Renal pelvis (tissue), 12 donors: Measurements from ENCODE around the gene SLC44A5. TPM values are rescaled to one million over a fixed set of nuclear protein-coding genes. Genes with fewer than 3 reads are reported as not detected.
"Not testable (repeated sequence)": the region's sequence is repeated elsewhere in the genome, so short reads cannot be mapped to it uniquely, and the experiment has no call there.

Experiments
- DNase-seq: peaks from one replicate; pipeline ENCODE4 v3.0.0-alpha.2; 2013
- long read RNA-seq, 16 experiments: transcript quantifications; one replicate each; lab custom pipeline, GENCODE V29; 2026
- polyA plus RNA-seq, 3 donors: library from polyadenylated mRNA; unstranded; fragments of 120-200 nt; gene quantifications; one replicate each; pipeline ENCODE4 v1.2.1, GENCODE V29; 2013; ENCODE audit not compliant: insufficient read length in 3 of 3

The SLC44A5 gene
- 10 to 100 TPM in 2 of 3 donors, 1 to 10 TPM in 1; 9.6 to 19.9 (median 14.2) TPM for polyA plus RNA-seq
- long read RNA-seq, donor 1: 0 reads
- long read RNA-seq, donor 2: 0 reads
- long read RNA-seq, donor 3: 0 reads
- long read RNA-seq, donor 4: 0 reads
- long read RNA-seq, donor 5: 0 reads
- long read RNA-seq, donor 6: 0 reads
- long read RNA-seq, donor 7: 0 reads
- long read RNA-seq, donor 8: 0 reads
- long read RNA-seq, donor 9: 0 reads
- long read RNA-seq, donor 10: 0 reads
- long read RNA-seq, donor 11: 0 reads
- long read RNA-seq, donor 12: 0 reads
- long read RNA-seq, donor 13: 0 reads
- long read RNA-seq, donor 14: 0 reads
- long read RNA-seq, donor 15: 0 reads
- long read RNA-seq, donor 16: 0 reads

GRCh38 chr1:75611014-75611413 is at the start of gene SLC44A5:
Gene SLC44A5, minus strand, starts transcription at chr1:75611114. Its CDS starts 69,667 bp downstream, at chr1:75541447.
- DNase-seq: no peak

DNA sequence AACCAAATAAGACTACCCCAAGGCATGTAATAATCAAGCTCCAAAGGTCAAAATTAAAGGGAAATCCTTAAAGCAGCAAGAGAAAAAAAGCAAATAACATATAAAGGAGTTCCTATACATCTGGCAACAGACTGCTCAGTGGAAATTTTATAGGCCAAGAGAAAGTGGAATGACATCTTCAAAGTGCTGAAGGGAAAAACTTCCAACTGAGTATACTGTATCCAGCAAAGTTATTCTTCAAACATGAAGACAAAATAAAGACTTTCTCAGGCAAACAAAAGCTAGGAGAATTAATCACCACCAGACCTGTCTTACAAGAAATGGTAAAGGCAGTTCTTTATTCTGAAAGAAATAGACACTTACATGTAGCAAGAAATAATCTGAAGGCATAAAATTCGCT is 45.0 kb upstream of the SLC44A5 start:
- no peak for DNase-seq

DNA sequence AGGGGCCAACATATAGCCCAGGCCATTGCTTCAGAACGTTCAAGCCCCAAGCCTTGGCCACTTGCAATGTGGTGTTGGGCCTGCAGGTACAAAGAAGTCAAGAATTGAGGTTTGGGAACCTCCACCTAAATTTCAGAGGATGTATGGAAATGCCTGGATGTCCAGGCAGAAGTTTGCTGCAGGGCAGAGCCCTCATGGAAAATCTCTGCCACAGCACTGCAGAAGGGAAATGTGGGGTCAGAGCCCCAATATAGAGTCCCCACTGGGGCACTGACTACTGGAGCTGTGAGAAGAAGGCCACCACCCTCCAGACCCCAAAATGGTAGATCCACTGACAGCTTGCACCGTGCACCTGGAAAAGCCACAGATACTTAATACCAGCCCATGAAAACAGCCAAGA is 36.3 kb upstream of the SLC44A5 start:
- DNase-seq: not testable (repeated sequence)

- DNase-seq: not testable (repeated sequence)
These were observed 34.2 kb upstream of the SLC44A5 start for GRCh38 chr1:75645153-75645552.

- peak; percentile 17 for DNase-seq
These were observed 32.5 kb upstream of the SLC44A5 start for GRCh38 chr1:75643460-75643859.

DNA sequence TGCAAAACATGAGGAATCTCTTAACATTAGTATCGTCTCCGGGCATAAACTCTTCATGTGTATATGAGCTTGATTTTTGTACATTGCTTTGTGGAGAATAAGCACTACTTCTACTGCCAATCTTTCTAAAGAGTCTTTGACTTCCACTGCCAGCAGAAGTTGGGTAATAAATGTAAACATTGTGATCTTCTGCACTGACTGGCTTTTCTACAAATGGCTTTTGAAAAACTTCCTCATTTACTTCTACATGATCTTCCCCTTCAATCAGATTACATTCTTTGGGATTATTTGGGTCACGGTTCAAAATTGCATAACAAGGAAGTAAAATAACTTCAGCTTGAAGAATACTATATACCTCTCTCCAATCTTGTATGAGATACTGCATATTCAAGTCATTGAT is 30.4 kb upstream of the SLC44A5 start:
- DNase-seq: no peak

DNA sequence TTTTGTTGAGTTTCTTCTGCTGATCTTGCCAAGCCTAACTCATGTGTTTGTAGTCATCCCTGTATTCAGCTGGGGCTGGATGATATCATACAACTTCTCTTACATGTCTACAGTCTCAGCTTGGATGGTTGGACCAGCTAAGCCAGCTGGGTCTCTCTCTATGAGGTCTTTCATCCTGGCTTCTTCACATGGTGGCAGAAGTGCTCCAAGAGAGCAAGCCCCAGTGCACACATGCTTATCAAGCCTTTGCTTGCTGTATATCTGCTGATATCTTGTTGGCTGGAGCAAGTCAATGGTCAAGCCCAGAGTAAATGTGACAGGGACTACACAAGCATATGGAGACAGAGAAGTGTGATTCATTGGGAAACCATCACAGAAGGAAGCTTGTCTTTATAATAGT is 29.2 kb upstream of the SLC44A5 start:
- no peak for DNase-seq

DNA sequence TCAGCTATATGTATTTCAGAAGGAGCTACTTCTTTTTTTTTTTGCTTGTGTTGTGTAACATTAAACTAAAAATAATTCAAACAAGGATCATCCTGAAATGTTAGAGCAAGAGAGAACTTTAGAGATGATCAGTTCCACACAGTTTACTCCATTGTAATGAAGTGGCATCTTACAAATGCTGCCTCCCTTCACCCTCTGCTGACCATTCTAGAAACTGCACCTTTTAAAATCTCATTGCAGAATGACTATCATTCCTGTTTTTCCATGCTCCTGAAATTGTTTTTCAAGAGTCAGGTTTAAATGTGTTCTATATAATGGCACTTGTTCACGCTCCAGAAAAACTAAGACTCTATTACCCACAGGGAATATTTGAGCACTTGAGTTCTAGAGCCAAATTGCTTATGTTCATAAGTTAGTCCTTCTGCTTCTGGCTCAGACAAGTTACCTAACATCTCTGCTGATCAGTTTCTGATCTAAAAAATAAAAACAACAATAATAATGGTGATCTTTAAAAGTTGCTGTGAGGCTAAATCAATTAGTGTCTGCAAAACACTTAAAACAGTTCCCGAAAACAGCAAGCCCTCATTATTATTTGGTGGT is 21.5 kb upstream of the SLC44A5 start:
- no peak for DNase-seq

DNA sequence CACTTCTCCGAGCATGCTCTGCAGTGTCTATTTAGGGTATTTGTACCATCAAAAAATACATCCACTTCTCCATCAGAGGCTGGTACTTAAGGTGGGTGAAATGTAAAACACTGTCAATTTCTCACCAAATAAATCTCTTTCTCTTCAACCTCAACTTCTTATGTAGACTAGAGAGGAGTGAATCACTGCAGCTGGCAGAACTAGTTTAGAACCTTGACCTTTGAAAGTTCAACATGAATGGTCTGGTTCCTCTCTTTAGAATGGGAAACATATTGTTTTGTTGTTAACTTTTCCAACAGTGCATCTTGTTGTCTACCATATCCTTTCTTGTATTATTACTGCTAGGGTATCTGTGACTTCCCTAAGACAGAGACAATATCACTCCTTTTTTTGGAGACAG is 20.1 kb upstream of the SLC44A5 start:
- DNase-seq: no peak

- no peak for DNase-seq
These were observed 19.2 kb upstream of the SLC44A5 start for GRCh38 chr1:75630004-75630594.

GRCh38 chr1:75625795-75626194 is 14.9 kb upstream of the SLC44A5 start:
- no peak for DNase-seq

- DNase-seq: no peak
These were observed 7.5 kb upstream of the SLC44A5 start for GRCh38 chr1:75618382-75618781.

GRCh38 chr1:75616436-75617433 is 5.8 kb upstream of the SLC44A5 start:
- peak; percentile 77 for DNase-seq

DNA sequence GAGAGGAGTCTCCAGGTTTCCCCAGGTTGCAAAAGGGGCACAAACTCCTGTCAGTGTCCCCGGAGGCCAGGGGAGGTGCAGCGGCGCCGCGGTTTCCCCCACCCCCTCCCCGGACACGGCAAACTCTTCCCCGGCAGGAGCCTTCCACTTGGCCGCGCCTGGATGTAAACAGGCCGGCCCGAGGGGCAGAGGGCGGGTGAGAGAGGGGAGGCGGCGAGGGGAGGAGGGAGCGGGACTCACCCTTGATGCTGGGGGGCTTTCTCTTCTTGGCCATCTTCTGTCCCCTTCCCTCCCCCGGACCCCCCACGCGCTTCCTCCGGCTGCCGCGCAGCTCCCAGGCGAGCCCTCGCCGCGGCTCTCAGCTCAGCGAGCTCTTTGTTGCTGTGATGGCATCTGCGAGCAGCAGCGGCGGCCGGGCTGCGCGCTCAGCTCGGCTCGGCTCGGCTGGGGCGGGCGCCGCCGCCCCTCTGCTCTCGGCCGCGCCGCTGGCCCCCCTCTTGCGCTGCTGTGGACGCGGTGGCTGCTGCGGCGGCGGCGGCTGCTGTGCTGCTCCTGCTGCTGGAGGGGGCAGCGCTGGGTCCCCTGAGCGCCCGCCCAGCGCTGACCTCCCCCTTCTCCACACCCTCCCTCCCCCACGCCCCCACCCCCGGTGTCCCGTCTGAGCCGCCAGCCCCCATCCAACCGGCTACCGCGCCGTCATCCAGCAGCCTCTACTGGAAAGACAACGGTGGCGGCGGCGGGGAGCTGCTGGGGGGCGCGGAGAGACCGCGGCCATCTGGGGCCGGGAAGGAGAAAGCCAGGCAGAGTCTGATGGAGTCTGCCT is 4.9 kb upstream of the SLC44A5 start:
- peak; percentile 48 for DNase-seq

DNA sequence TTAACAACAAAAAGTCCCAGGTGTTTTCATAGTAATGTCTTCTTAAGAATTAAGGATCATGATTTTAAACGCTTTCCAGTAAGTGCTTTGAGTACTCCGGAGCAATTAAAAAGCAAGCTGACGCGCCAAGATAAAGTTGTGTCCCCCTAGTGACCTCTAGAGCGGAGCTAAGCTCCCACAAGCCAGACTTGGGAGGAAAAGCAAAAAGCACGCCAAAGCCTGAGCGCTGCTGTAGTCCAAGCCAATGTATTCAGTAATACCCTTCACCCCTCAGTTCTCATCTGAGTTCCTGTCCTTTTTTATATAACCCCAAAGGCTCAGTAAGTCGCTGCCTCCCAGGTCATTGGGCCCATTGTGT is 3.5 kb upstream of the SLC44A5 start:
- DNase-seq: peak; percentile 26

DNA sequence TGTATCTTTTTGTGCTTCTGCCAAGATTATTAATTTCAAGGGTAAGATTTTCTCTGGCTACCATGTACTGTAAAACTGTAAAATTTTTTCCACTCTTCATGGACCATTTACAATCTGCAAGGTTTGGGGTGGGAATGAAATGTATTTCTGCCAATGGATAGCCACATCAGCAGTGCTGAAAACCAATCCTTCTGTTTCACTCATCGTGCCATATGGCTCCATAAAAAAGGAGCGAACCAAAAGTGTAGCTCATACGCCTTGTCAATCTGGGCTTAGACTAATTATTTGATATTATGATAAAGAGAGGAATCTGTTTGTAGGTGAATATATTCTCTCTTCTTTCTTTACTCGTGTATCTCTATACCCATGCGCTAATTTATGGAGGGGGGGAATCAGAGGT is 3.0 kb upstream of the SLC44A5 start:
- DNase-seq: no peak

- DNase-seq: no peak
These were observed 2.1 kb upstream of the SLC44A5 start for GRCh38 chr1:75612976-75613375.

DNA sequence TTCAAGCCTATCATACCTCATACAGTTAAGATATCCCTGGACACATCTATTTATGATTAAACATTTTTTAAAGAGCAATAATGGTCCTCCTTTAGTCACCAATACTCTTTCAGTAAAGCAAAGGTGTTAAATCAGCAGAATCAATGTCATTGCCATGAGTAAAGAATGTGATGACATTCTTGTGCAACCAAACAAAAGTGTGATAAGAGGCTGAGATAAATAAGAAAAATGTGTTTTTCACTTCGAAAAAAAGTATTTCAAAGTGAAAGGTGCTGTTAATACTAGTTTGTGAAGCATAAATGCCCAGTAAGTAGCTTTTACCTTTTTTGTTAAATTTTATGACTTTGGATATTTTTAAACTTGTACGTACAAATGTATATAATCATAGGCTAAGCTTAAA is 8.4 kb downstream of the SLC44A5 start:
- no peak for DNase-seq

- DNase-seq: no peak
These were observed 10.1 kb downstream of the SLC44A5 start for GRCh38 chr1:75600781-75601180.

- DNase-seq: no peak
These were observed 16.6 kb downstream of the SLC44A5 start for GRCh38 chr1:75594327-75594726.

GRCh38 chr1:75593457-75593856 is 17.5 kb downstream of the SLC44A5 start:
- DNase-seq: not testable (repeated sequence)
